HL-60 (cell line): ENCODE results near the gene ARNT2.

Experiments
- DNase-seq, 2 experiments: peaks; one replicate each; pipeline ENCODE4 v3.0.0-alpha.2; 2010 to 2020; ENCODE audit warnings: low read depth in 1 of 2, low spot score in 1 of 2
- H3K27ac ChIP-seq: fragments of 250-450 bp; sonication (Bioruptor Pico); replicated peaks from 2 replicates; pipeline ENCODE4 v1.5.1; 2020; ENCODE audit warnings: mild to moderate bottlenecking, moderate library complexity
- H3K27me3 ChIP-seq: fragments of 250-450 bp; sonication (Bioruptor Pico); 2 replicates; pipeline ENCODE4 v1.5.1; 2021; ENCODE audit warnings: mild to moderate bottlenecking, moderate library complexity; ENCODE audit not compliant: insufficient read depth, poor library complexity, severe bottlenecking
- H3K4me3 ChIP-seq: replicated peaks from 2 replicates; pipeline ENCODE4 v1.5.1; 2011; ENCODE audit warnings: mild to moderate bottlenecking, control low read depth, low read length; ENCODE audit not compliant: insufficient read depth
- CTCF ChIP-seq: IDR thresholded peaks from one replicate; pipeline ENCODE4 v1.5.1; 2011; ENCODE audit warnings: low read length, control low read depth, inconsistent platforms; ENCODE audit not compliant: insufficient read depth
- GABPA ChIP-seq: IDR thresholded peaks from 2 replicates; pipeline ENCODE4 v1.6.1; 2012; ENCODE audit warnings: low read depth
- POLR2AphosphoS5 ChIP-seq: IDR thresholded peaks from 2 replicates; pipeline ENCODE4 v1.6.1; 2012; ENCODE audit warnings: low read depth
- REST ChIP-seq: IDR thresholded peaks from 2 replicates; pipeline ENCODE4 v1.6.1; 2012; ENCODE audit warnings: low read depth; ENCODE audit not compliant: insufficient replicate concordance
- SPI1 ChIP-seq: IDR thresholded peaks from 2 replicates; pipeline ENCODE4 v1.6.1; 2012; ENCODE audit warnings: low read depth, mild to moderate bottlenecking, borderline replicate concordance

Gene ARNT2

GRCh38 chr15:80441041-80441440 lies 36.9 kb downstream of the ARNT2 start:
- no peaks in the 10 kb centered on the region for H3K27me3 ChIP-seq
- no peak overlapping the region for H3K4me3 ChIP-seq
- no peak overlapping the region for H3K27ac ChIP-seq
- no peak for TF ChIP-seq SPI1
- TF ChIP-seq POLR2AphosphoS5 = no peak
- no peak for TF ChIP-seq CTCF
- TF ChIP-seq GABPA = no peak
- TF ChIP-seq REST = no peak
- DNase-seq = no peak

- Histone ChIP-seq H3K27me3 (no peaks in the 10 kb centered on the region), H3K4me3 (no peak overlapping the region), H3K27ac (no peak overlapping the region)
- no peak for DNase-seq
- no peak for TF ChIP-seq SPI1
- TF ChIP-seq POLR2AphosphoS5 = no peak
- no peak for TF ChIP-seq GABPA
- TF ChIP-seq REST = no peak
- no peak for TF ChIP-seq CTCF
Measured at GRCh38 chr15:80441714-80442113, 37.5 kb downstream of the ARNT2 start.

- no peaks in the 10 kb centered on the region for H3K27me3 ChIP-seq
- TF ChIP-seq REST (no peak), CTCF (no peak), SPI1 (no peak), GABPA (no peak), POLR2AphosphoS5 (no peak)
Measured at GRCh38 chr15:80442728-80443403, 38.7 kb downstream of the ARNT2 start.

More at GRCh38 chr15:80442728-80443403, 38.7 kb downstream of the ARNT2 start:
- Histone ChIP-seq H3K27ac (no peak overlapping the region), H3K4me3 (no peak overlapping the region)
- DNase-seq = no peak
